Brain microvascular endothelial cell (primary cell): Measurements from ENCODE around the gene BRD3.
"Not testable (repeated sequence)": the region's sequence is repeated elsewhere in the genome, so short reads cannot be mapped to it uniquely, and the experiment has no call there.

Source experiments
- DNase-seq: peaks from one replicate; pipeline ENCODE4 v3.0.0-alpha.2; 2020
- H3K27ac ChIP-seq: fragments of 250-450 bp; sonication (Bioruptor Pico); 2 replicates; pipeline ENCODE4 v1.5.1; 2020; ENCODE audit warnings: mild to moderate bottlenecking, moderate library complexity
- H3K27me3 ChIP-seq: fragments of 250-450 bp; sonication (Bioruptor Pico); replicated peaks from 2 replicates; pipeline ENCODE4 v1.5.1; 2020; ENCODE audit warnings: mild to moderate bottlenecking
- H3K36me3 ChIP-seq: fragments of 250-450 bp; sonication (Bioruptor Pico); replicated peaks from 2 replicates; pipeline ENCODE4 v1.5.1; 2020; ENCODE audit warnings: mild to moderate bottlenecking
- H3K4me3 ChIP-seq: 2 replicates; pipeline ENCODE4 v1.5.1; 2011; ENCODE audit warnings: low read depth, mild to moderate bottlenecking, control low read depth, low read length, moderate library complexity
- CTCF ChIP-seq: IDR thresholded peaks from 2 replicates; pipeline ENCODE4 v1.5.1; 2011; ENCODE audit warnings: low read depth, mild to moderate bottlenecking, moderate library complexity, low read length, control low read depth, inconsistent platforms; ENCODE audit errors: missing control alignments
- in situ Hi-C: cut with HindIII; loops from 2 replicates; pipeline ENCODE4 v1.10.0; 2017; ENCODE audit warnings: low sequenced_read_pairs, low pct_ligation_motif_present

The BRD3 gene

GRCh38 chr9:133990366-133991213, 77.2 kb downstream of the BRD3 start:
- Histone ChIP-seq H3K4me3 (peak overlapping the region; percentile 77), H3K27me3 (no peaks in the 10 kb centered on the region), H3K27ac (no peak overlapping the region), H3K36me3 (no peaks in the 10 kb centered on the region)
- in situ Hi-C loops = loop anchor here (10.0 kb wide), 1 partner anchor 206 kb away; no protein-coding TSS in a partner anchor
- peak; percentile 51 for DNase-seq
- no peak for TF ChIP-seq CTCF

- DNase-seq = no peak
- in situ Hi-C loops = loop anchor here (10.0 kb wide), 1 partner anchor 205 kb away; no protein-coding TSS in a partner anchor
- Histone ChIP-seq H3K27me3 (no peaks in the 10 kb centered on the region), H3K36me3 (no peaks in the 10 kb centered on the region), H3K27ac (no peak overlapping the region), H3K4me3 (no peak overlapping the region)
- no peak for TF ChIP-seq CTCF
Measured at GRCh38 chr9:133989625-133990365, 78.0 kb downstream of the BRD3 start.

GRCh38 chr9:133988771-133989170, 79.1 kb downstream of the BRD3 start:
- DNase-seq, H3K27ac ChIP-seq, H3K36me3 ChIP-seq, H3K27me3 ChIP-seq, in situ Hi-C loops, H3K4me3 ChIP-seq: not testable (repeated sequence)

GRCh38 chr9:133987946-133988665, 79.7 kb downstream of the BRD3 start:
- in situ Hi-C loops = no loop called here
- Histone ChIP-seq H3K27ac (no peak overlapping the region), H3K36me3 (no peaks in the 10 kb centered on the region), H3K4me3 (no peak overlapping the region), H3K27me3 (no peaks in the 10 kb centered on the region)
- no peak for TF ChIP-seq CTCF
- DNase-seq = no peak

GRCh38 chr9:133987446-133987788, 80.4 kb downstream of the BRD3 start:
- H3K36me3 ChIP-seq = no peaks in the 10 kb centered on the region
- in situ Hi-C loops = no loop called here
- H3K27me3 ChIP-seq = no peaks in the 10 kb centered on the region
- no peak overlapping the region for H3K27ac ChIP-seq
- no peak for DNase-seq
- no peak for TF ChIP-seq CTCF
- H3K4me3 ChIP-seq = no peak overlapping the region
